DMS79 treated with DMSO at 0.1 percent for 48 hours (cell line): ENCODE data around the gene C1GALT1.
"Not testable (repeated sequence)": the region's sequence is repeated elsewhere in the genome, so short reads cannot be mapped to it uniquely, and the experiment has no call there.

ENCODE experiments used
- DNase-seq: peaks from one replicate; lab custom pipeline; 2025; lab: John Stamatoyannopoulos, UW

C1GALT1 gene

GRCh38 chr7:7237201-7237977 lies 55.0 kb downstream of the C1GALT1 start:
- DNase-seq, result no peak

- DNase-seq, result no peak
Observed at GRCh38 chr7:7237978-7238267, 55.6 kb downstream of the C1GALT1 start.

- DNase-seq, result no peak
Observed at GRCh38 chr7:7239346-7239745, 57.0 kb downstream of the C1GALT1 start.

GRCh38 chr7:7242899-7243298 lies 60.6 kb downstream of the C1GALT1 start:
- DNase-seq, result no peak

- DNase-seq, result not testable (repeated sequence)
Observed at GRCh38 chr7:7245233-7245632, 62.9 kb downstream of the C1GALT1 start.

GRCh38 chr7:7246223-7246622 lies 63.9 kb downstream of the C1GALT1 start:
- no peak for DNase-seq

GRCh38 chr7:7247658-7248057 lies 65.3 kb downstream of the C1GALT1 start:
- no peak for DNase-seq

- no peak for DNase-seq
Observed at GRCh38 chr7:7249814-7250213, 67.5 kb downstream of the C1GALT1 start.

- no peak for DNase-seq
Observed at GRCh38 chr7:7251742-7252141, 69.4 kb downstream of the C1GALT1 start.

GRCh38 chr7:7254319-7254718 lies 72.0 kb downstream of the C1GALT1 start:
- DNase-seq, result no peak

GRCh38 chr7:7254908-7255307 lies 72.6 kb downstream of the C1GALT1 start:
- no peak for DNase-seq

- no peak for DNase-seq
Observed at GRCh38 chr7:7256731-7257274, 74.5 kb downstream of the C1GALT1 start.

GRCh38 chr7:7257899-7258692 lies 75.8 kb downstream of the C1GALT1 start:
- peak; percentile 42 for DNase-seq

GRCh38 chr7:7261863-7262262 lies 79.5 kb downstream of the C1GALT1 start:
- DNase-seq, result no peak

GRCh38 chr7:7263297-7264230 lies 81.2 kb downstream of the C1GALT1 start:
- DNase-seq, result no peak

GRCh38 chr7:7264306-7265040 lies 82.1 kb downstream of the C1GALT1 start:
- no peak for DNase-seq

GRCh38 chr7:7265081-7266075 lies 83.0 kb downstream of the C1GALT1 start:
- peak; percentile 88 for DNase-seq

GRCh38 chr7:7266257-7266881 lies 84.0 kb downstream of the C1GALT1 start:
- DNase-seq, result no peak

GRCh38 chr7:7271094-7271874 lies 88.9 kb downstream of the C1GALT1 start:
- no peak for DNase-seq
